Heart left ventricle (tissue), 16 donors: ENCODE measurements around the gene HCST. TPM values are rescaled to one million over a fixed set of nuclear protein-coding genes. Genes with fewer than 3 reads are reported as not detected.

Experiments
- ATAC-seq, 4 donors: fragments of 200-7000 bp; cut with Tn5 transposase; one replicate each; pipeline ENCODE4 v1.9.1; 2020 to 2022; ENCODE audit warnings: moderate library complexity in 4 of 4, mild to moderate bottlenecking in 3 of 4, moderate number of reproducible peaks in 1 of 4
- DNase-seq, 5 donors: peaks; one replicate each; pipeline ENCODE4 v3.0.0-alpha.2; 2020
- H3K27ac ChIP-seq, 12 donors: fragments of 200-600 bp; sonication (generic) in 4 of 12; one replicate each; pipeline versions ENCODE4 v1.5.0 to v1.8.0; 2016 to 2022; ENCODE audit warnings: mild to moderate bottlenecking in 2 of 12
- H3K27me3 ChIP-seq, 9 donors: fragments of 200-600 bp; sonication (generic) in 2 of 9; one replicate each; pipeline versions ENCODE4 v1.5.1 to v1.8.0; 2016 to 2022; ENCODE audit warnings: mild to moderate bottlenecking in 3 of 9
- H3K36me3 ChIP-seq, 9 donors: fragments of 200-600 bp; sonication (generic) in 2 of 9; one replicate each; pipeline versions ENCODE4 v1.5.0 to v1.8.0; 2018 to 2022; ENCODE audit warnings: mild to moderate bottlenecking in 2 of 9
- H3K4me1 ChIP-seq, 12 donors: fragments of 200-600 bp; sonication (generic) in 4 of 12; one replicate each; pipeline versions ENCODE4 v1.5.0 to v1.8.0; 2016 to 2022; ENCODE audit warnings: mild to moderate bottlenecking in 3 of 12
- H3K4me3 ChIP-seq, 12 donors: fragments of 200-600 bp; sonication (generic) in 4 of 12; one replicate each; pipeline versions ENCODE4 v1.5.0 to v1.8.0; 2017 to 2022; ENCODE audit warnings: mild to moderate bottlenecking in 9 of 12, moderate library complexity in 4 of 12
- H3K9me3 ChIP-seq, 12 donors: fragments of 200-600 bp; sonication (generic) in 4 of 12; one replicate each; pipeline versions ENCODE4 v1.5.0 to v1.8.0; 2016 to 2022; ENCODE audit warnings: mild to moderate bottlenecking in 1 of 12
- POLR2A ChIP-seq, 2 donors: fragments of 450-650 bp; IDR thresholded peaks; one replicate each; pipeline ENCODE4 v1.6.1; 2017; ENCODE audit warnings: antibody characterized with exemption in 2 of 2, mild to moderate bottlenecking in 2 of 2, moderate library complexity in 2 of 2
- WGBS, 4 donors: extraction: QIAGEN DNeasy Blood & Tissue Kit in 2 of 4; methylation state at CpG; one replicate each; pipeline versions ENCODE4 v1.1.5 to v1.1.7; 2013 to 2018; 5-methylcytosine and 5-hydroxymethylcytosine counted together
- intact Hi-C, 10 donors: fragments of 100-400 bp; cut with DNase I; formaldehyde crosslinking; loops; one replicate each; pipeline versions ENCODE4 v1.11.1 to v1.14.2; 2022
- polyA plus RNA-seq, 2 donors: library from polyadenylated mRNA; stranded (reverse); fragments of 200-250 nt; gene quantifications; one replicate each; pipeline ENCODE4 v1.2.3, GENCODE V29; 2013
- total RNA-seq, 9 donors: library from RNA; depleted of rRNA in 2 of 9; stranded (reverse); fragments of >200 nt in 2 of 9; fragmentation: NEBNext Ultra II Directional in 3 of 9; extraction: Animal tissue kit (Norgen Biotek cat#: 25700) in 3 of 9; gene quantifications; one replicate each; pipeline versions ENCODE4 v1.1.0 to v1.2.4, GENCODE V29; 2016 to 2023
- TF ChIP-seq, protein P1 (sequence below), 12 donors: fragments of 200-600 bp; sonication (generic) in 4 of 12; IDR thresholded peaks; one replicate each; pipeline versions ENCODE4 v1.5.0 to v1.8.0; 2018 to 2022; ENCODE audit warnings: antibody characterized with exemption in 12 of 12, mild to moderate bottlenecking in 5 of 12
- donor health status: ischemic (EF 13 %, LVEDD 7.1; RV severe dilation, severe dysfunction).
- donor health status: healthy with polysubstance abuse.
- donor health status: DM: no; HTN: yes; CAD: no.
- donor health status: DM: no; HTN: no; CAD: no.
- donor health status: ischemic (EF 25% LVEDD 6.9; RV normal size, moderate dysfunction).
- donor health status: ischemic (EF 25% LVEDD 5.7; RV mildly dilated, moderate dysfunction).
- donor health status: healthy.
- donor health status: DM: yes; HTN: yes; CAD: no.
- donor health status: ischemic (EF 35%, LVEDD 5.7; RV mildly dilated, moderate dysfunction).
- donor health status: nonischemic (EF 11% LVEDD 7.7; RV severe dilation, severe dysfunction).
- donor health status: DM: yes; HTN: yes; CAD: no.
- donor health status: PGD.
- donor health status: ischemic (EF 29% LVEDD 5.4; RV normal size, mild dysfunction).
- donor health status: nonischemic (EF 23%, LVEDD 6.1; RV moderate dilation, normal function).

Gene HCST
- total and polyA plus RNA-seq, 11 donors = 2.3 to 31.7 (median 4.7) TPM; not detected in 1

DNA sequence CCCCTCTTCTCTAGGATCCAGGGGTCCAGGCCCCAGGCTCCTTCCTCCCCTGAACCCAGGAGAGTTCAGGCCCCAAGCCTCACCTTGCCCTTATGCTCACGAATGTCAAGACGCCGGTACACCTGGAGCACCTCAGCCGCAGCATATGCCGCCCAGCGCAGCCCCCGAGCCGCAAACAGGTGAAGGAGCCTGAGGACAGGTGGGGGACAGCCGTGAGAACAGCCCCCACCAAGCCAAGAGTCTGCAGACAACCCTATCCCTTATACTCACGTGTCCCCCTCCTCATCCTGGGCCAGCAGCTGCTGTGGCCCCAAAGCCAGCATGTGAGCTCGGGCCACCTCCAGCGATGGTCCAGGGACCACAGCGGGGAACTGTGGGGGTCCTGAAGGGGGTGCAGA is 5.7 kb upstream of the HCST start:
- ATAC-seq = no peak

GRCh38 chr19:35897706-35898451 is 4.5 kb upstream of the HCST start:
- WGBS, 4 donors = 91 to 95% (median 93%) methylated on average over 13 of the region's 13 CpGs
- DNase-seq (no peak), ATAC-seq (no peak)
- Histone ChIP-seq H3K27me3 (no peaks in the 10 kb centered on the region), H3K36me3 (peaks cover 0 to 55% (median 40%) of the 10 kb centered on the region in 9 donors), H3K4me3 (peak overlapping the region in 10 of 12 donors; percentile 56 to 80 (median 68)), H3K27ac (peak overlapping the region in 11 of 12 donors; percentile 15 to 89 (median 79)), H3K4me1 (peaks cover 0 to 43% (median 10%) of the 10 kb centered on the region in 12 donors), H3K9me3 (no peaks in the 10 kb centered on the region)
- intact Hi-C loops = loop anchor here in 1 of 10 donors (5.0 kb wide), 1 partner anchor 34 kb away; no protein-coding TSS in a partner anchor
- TF ChIP-seq POLR2A (IDR thresholded peaks at IDR 0.05) = no peak
- TF ChIP-seq, protein P1, sequence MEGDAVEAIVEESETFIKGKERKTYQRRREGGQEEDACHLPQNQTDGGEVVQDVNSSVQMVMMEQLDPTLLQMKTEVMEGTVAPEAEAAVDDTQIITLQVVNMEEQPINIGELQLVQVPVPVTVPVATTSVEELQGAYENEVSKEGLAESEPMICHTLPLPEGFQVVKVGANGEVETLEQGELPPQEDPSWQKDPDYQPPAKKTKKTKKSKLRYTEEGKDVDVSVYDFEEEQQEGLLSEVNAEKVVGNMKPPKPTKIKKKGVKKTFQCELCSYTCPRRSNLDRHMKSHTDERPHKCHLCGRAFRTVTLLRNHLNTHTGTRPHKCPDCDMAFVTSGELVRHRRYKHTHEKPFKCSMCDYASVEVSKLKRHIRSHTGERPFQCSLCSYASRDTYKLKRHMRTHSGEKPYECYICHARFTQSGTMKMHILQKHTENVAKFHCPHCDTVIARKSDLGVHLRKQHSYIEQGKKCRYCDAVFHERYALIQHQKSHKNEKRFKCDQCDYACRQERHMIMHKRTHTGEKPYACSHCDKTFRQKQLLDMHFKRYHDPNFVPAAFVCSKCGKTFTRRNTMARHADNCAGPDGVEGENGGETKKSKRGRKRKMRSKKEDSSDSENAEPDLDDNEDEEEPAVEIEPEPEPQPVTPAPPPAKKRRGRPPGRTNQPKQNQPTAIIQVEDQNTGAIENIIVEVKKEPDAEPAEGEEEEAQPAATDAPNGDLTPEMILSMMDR (IDR thresholded peaks at IDR 0.05) = no peak

More for the DNA sequence above, 5.7 kb upstream of the HCST start:
- DNase-seq = no peak
- Histone ChIP-seq H3K9me3 (no peaks in the 10 kb centered on the region), H3K4me1 (peaks cover 0 to 33% (median 10%) of the 10 kb centered on the region in 12 donors), H3K27me3 (no peaks in the 10 kb centered on the region), H3K4me3 (no peak overlapping the region), H3K36me3 (peaks cover 0 to 66% (median 52%) of the 10 kb centered on the region in 9 donors), H3K27ac (no peak overlapping the region)
- WGBS, 4 donors = 93 to 96% (median 95%) methylated on average over 10 to 13 of the region's 13 CpGs
- TF ChIP-seq POLR2A (IDR thresholded peaks at IDR 0.05) = no peak
- TF ChIP-seq, protein P1 (IDR thresholded peaks at IDR 0.05) = no peak
- intact Hi-C loops = loop anchor here in 1 of 10 donors (5.0 kb wide), 1 partner anchor 36 kb away; no protein-coding TSS in a partner anchor

DNA sequence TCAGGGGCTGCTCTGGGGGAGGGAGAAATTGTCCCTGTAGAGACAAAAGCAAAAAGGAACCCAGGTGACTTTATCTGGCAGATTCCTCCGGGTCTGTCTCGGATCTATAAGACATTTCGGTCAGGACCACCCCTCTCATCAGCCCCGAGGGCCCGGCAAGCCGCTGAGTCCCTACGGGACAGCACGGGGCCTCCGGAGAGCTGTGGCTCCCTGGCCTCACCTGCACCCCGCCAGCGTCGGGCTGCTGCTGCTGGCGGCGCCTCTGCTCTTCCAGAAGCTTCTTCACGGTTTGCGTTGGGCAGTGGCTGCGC is 3.9 kb upstream of the HCST start:
- peak overlapping the region; percentile 32 to 80 (median 68) for H3K4me3 ChIP-seq
- no peak for ATAC-seq
- TF ChIP-seq, protein P1 (IDR thresholded peaks at IDR 0.05) = no peak
- TF ChIP-seq POLR2A (IDR thresholded peaks at IDR 0.05) = no peak
- no peaks in the 10 kb centered on the region for H3K9me3 ChIP-seq
- peaks cover 0 to 49% (median 10%) of the 10 kb centered on the region in 12 donors for H3K4me1 ChIP-seq
- DNase-seq = no peak
- 17 to 25% (median 22%) methylated on average over 12 to 17 of the region's 17 CpGs for WGBS, 4 donors
- peaks cover 0 to 49% (median 36%) of the 10 kb centered on the region in 9 donors for H3K36me3 ChIP-seq
- H3K27me3 ChIP-seq = no peaks in the 10 kb centered on the region
- intact Hi-C loops = loop anchor here in 1 of 10 donors (5.0 kb wide), 1 partner anchor 34 kb away; no protein-coding TSS in a partner anchor
- H3K27ac ChIP-seq = peak overlapping the region; percentile 7 to 89 (median 78)

DNA sequence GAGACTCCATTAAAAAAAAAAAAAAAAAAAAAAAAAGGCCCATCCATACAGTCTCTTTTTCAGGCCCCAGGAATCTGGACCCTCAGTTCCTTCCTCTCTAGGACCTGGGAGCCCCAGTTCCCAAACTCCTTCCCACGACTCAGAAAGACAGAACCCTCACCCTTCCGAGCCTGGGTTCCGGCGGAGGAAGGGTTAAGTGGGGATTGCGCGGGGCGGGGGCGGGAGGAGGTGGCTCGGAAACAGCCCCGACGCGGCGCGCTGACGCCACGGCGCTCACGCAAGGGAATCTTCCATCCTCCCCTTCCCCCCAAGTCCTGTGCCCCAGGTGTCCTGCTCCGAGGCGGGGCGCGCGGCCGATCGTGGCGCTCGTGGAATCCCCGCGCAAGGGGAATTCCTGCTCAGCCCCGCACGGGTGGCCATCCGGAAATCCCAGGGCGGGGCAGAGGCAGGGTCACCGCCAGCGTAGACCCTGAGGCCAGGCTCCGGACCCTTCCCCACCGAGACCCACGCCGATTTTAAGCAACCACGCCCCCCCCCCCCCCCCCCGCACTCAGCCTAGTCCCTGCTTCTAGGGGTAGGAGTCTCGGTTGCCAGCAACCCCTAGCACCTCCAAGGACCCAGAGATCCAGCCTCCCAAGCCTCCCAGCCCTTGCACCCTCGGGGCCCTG is 2.6 kb upstream of the HCST start:
- Histone ChIP-seq H3K4me3 (peak overlapping the region; percentile 32 to 80 (median 68)), H3K4me1 (peaks cover 0 to 59% (median 10%) of the 10 kb centered on the region in 12 donors), H3K27ac (peak overlapping the region; percentile 12 to 89 (median 78)), H3K27me3 (no peaks in the 10 kb centered on the region), H3K36me3 (peaks cover 0 to 37% (median 24%) of the 10 kb centered on the region in 9 donors), H3K9me3 (no peaks in the 10 kb centered on the region)
- peak; percentile 85 to 90 (median 88) for DNase-seq
- intact Hi-C loops = loop anchor here in 5 of 10 donors (1.0 to 5.0 kb wide), 4 partner anchors 29 to 33 kb away; no protein-coding TSS in a partner anchor
- 0 to 1% (median 0%) methylated on average over 5 to 42 of the region's 43 CpGs for WGBS, 4 donors
- TF ChIP-seq, protein P1 (IDR thresholded peaks at IDR 0.05) = no peak
- peak in 1 of 2 donors; percentile 37 for TF ChIP-seq POLR2A (IDR thresholded peaks at IDR 0.05)
- ATAC-seq = peak; percentile 79 to 92 (median 84)
